AG04450 (cell line): ENCODE measurements around the gene DCLK2. TPM values are rescaled to one million over a fixed set of nuclear protein-coding genes. Genes with fewer than 3 reads are reported as not detected.
A peak's percentile ranks its signal among the peaks of the same experiment; 100 is the strongest.

Experiments used
- CTCF ChIA-PET: fragments of 300-600, 350-600 bp; formaldehyde crosslinking; extraction: SDS; loops from one replicate; lab custom pipeline; 2022; ENCODE audit warnings: antibody characterized with exemption, inconsistent platforms; lab: Charles Lee
- POLR2A ChIA-PET: fragments of 350-600 bp; formaldehyde crosslinking; extraction: SDS; loops from one replicate; lab custom pipeline; 2021; ENCODE audit warnings: antibody characterized with exemption, inconsistent platforms; lab: Yijun Ruan, JAX
- DNase-seq: peaks from one replicate; pipeline ENCODE4 v3.0.0-alpha.2; 2011; ENCODE audit warnings: low read depth, low spot score
- H3K27ac ChIP-seq: one replicate; pipeline ENCODE4 v1.5.1; 2012; ENCODE audit warnings: low read depth, low read length, control low read depth
- H3K27me3 ChIP-seq: one replicate; pipeline ENCODE4 v1.6.0; 2012; ENCODE audit warnings: low read length; ENCODE audit not compliant: control insufficient read depth, insufficient read depth
- H3K4me3 ChIP-seq: 2 replicates; pipeline ENCODE4 v1.5.1; 2011; ENCODE audit warnings: mild to moderate bottlenecking, low read depth, low read length, control low read depth
- H3K9me3 ChIP-seq: 2 replicates; pipeline ENCODE4 v1.5.1; 2012; ENCODE audit warnings: low read length; ENCODE audit not compliant: control insufficient read depth, insufficient read depth
- CTCF ChIP-seq: IDR thresholded peaks from 2 replicates; pipeline ENCODE4 v1.5.1; 2011; ENCODE audit warnings: low read depth, low read length, control low read depth, inconsistent platforms
- polyA plus RNA-seq: library from polyadenylated mRNA; depleted of rRNA; stranded (reverse); fragments of >200 nt; gene quantifications from 2 replicates; pipeline ENCODE4 v1.2.3, GENCODE V29; 2011

DCLK2 gene
- polyA plus RNA-seq, 1 experiment, result 7.3 TPM

DNA sequence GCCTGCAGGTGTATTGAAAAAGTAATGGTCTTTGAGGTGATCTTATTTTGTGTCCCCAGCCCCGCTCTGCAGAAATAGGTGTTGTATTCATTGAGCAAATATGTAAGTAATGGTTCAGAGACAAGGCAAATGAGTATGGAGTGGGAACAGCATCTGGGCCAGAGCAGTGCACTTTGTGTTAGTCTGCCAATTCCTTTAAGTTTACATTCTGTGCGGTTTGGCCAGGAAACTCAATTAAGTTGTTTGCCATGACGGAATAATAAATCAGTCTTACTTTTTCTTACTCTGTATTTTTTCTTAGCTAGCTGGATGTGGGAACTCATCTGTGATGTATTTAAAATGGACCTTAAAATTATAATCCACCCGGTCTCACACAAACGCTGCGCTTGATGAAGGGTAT is 12.6 kb downstream of the DCLK2 start:
- no peak for TF ChIP-seq CTCF
- Histone ChIP-seq H3K9me3 (no peaks in the 10 kb centered on the region), H3K27ac (no peak overlapping the region), H3K4me3 (no peak overlapping the region), H3K27me3 (no peaks in the 10 kb centered on the region)
- peak; percentile 62 for DNase-seq
- ChIA-PET POLR2A (interaction anchor here (2.2 kb wide), 1 partner anchor 13 kb away, joined by 10 read pairs; the partner anchor contains the start of gene DCLK2), CTCF (no interaction called here)

DNA sequence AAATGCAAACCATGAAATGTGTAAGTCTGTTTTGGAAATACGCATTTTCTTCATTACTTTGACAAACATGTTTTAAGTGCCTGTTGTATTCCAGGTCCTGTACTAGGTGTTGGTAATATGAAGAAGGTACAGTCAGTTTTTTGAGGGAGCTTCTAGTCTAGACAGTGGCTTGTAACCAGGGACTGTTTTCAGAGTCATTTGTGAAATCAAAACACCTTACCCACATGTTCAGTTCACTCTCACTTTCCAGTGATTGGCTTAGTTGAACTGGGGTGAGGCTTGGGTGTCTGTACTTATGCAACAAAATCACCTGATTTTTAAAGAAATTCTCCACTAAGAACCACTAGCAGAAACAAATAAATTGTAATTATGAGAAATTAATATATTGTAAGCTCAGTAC is 16.4 kb downstream of the DCLK2 start:
- CTCF ChIA-PET, result no interaction called here

GRCh38 chr4:150096625-150097024 is 18.4 kb downstream of the DCLK2 start:
- Histone ChIP-seq H3K27me3 (no peaks in the 10 kb centered on the region), H3K4me3 (no peak overlapping the region), H3K27ac (no peak overlapping the region), H3K9me3 (no peaks in the 10 kb centered on the region)
- no peak for TF ChIP-seq CTCF
- ChIA-PET CTCF (interaction anchor here (2.1 kb wide), 1 partner anchor 146 kb away, joined by 4 read pairs; no protein-coding TSS in a partner anchor), POLR2A (no interaction called here)
- no peak for DNase-seq

More for the DNA sequence above, 16.4 kb downstream of the DCLK2 start:
- H3K9me3 ChIP-seq, result no peaks in the 10 kb centered on the region
- no peak for TF ChIP-seq CTCF
- no peak overlapping the region for H3K27ac ChIP-seq
- DNase-seq, result no peak
- POLR2A ChIA-PET, result no interaction called here
- H3K4me3 ChIP-seq, result no peak overlapping the region
- no peaks in the 10 kb centered on the region for H3K27me3 ChIP-seq

DNA sequence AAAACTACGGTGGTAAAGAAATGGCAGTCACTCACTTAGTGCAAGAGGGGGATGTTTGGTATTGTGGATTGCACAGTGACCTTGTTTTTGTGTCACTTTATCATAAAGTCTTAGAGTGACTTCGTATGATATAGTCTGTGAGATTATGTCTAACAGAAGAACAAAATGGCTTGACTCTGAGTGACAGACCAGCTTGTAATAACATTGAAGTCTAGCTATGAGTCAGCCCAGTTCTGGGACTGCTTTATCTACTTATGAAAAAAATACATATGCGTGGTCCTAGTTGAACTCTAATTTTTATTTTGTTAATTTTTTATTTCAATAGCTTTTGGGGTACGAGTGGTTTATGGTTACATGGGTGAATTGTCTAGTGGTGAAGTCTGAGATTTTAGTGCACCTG is 20.0 kb downstream of the DCLK2 start:
- no peak for DNase-seq
- Histone ChIP-seq H3K4me3 (no peak overlapping the region), H3K27me3 (no peaks in the 10 kb centered on the region), H3K27ac (no peak overlapping the region), H3K9me3 (no peaks in the 10 kb centered on the region)
- POLR2A ChIA-PET, result no interaction called here
- TF ChIP-seq CTCF, result no peak
- CTCF ChIA-PET, result interaction anchor here (2.1 kb wide), 1 partner anchor 145 kb away, joined by 4 read pairs; no protein-coding TSS in a partner anchor

DNA sequence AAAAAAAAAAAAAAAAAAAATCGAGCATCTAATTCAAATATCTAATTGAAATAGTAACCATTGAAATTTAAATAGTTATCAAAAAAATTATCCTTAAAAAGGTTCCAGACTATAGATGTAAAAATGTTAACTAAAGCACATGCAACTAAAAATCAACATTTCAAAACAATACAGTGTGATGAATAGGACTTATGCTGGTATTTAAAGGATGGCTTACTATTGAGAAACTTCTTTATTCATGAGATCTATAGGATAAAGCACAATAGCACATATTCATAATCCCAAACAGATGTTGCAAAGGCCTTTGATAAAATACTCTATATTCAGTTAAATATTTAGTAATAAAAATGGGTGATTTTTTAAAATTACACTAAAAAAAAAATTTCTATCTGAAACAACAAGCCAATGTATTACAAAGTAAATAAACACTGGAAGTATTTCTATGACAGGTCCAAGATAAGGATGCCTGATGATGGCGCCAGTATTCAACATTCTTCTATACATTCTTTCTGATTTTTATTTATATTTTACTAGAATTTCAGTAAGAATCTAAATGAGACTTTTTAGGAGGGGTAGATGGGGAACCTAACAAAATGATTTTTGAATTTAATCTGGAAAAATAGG is 26.3 kb downstream of the DCLK2 start:
- TF ChIP-seq CTCF, result no peak
- ChIA-PET POLR2A (no interaction called here), CTCF (no interaction called here)
- Histone ChIP-seq H3K27ac (no peak overlapping the region), H3K27me3 (no peaks in the 10 kb centered on the region), H3K9me3 (no peaks in the 10 kb centered on the region), H3K4me3 (no peak overlapping the region)
- no peak for DNase-seq
